ENCODE measurements around the gene TP73. TPM values are rescaled to one million over a fixed set of nuclear protein-coding genes. Genes with fewer than 3 reads are reported as not detected.

Gene TP73
- total RNA-seq, 1 experiment from 2014 or later: 6.9 TPM

DNA sequence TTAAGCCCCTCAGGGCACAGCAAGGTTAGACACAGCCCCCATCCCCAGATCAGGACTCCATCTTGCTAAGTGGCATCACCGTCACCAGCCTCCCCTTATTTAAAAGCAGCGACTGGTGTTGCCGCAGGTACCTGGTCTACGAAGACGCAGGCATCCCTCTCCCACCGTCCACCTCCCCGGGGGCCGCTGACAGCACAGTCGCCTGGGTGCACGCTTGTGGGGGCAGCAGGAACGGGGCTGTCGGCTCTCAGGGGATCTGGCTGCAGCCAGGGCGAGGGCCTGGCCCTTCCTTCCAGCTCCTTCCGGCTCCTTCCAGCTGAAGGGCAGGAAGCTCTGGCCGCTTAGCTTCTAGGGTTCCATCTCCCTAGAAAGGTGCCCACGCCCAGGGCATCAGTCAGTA lies 82.3 kb downstream of the TP73 start:
- DNase-seq: no peak
- H3K4me1 ChIP-seq (replicated peaks; ENCODE audit: insufficient read depth): no peaks in the 10 kb centered on the region
- no peaks in the 10 kb centered on the region for H3K27me3 ChIP-seq (ENCODE audit: insufficient read depth, low read depth)
- intact Hi-C loops (cut with micrococcal nuclease; ENCODE audit: unreplicated experiment): no loop called here
- no TSS peak for BruUV-seq (replicated peaks)
- no peaks in the 10 kb centered on the region for H3K9me2 ChIP-seq (ENCODE audit: insufficient read depth)
- no peaks in the 10 kb centered on the region for H4K20me1 ChIP-seq (ENCODE audit: insufficient read depth)
- H3K9me3 ChIP-seq (ENCODE audit: insufficient read depth, low read depth): no peaks in the 10 kb centered on the region
- CTCF ChIA-PET: no interaction called here
- no peak overlapping the region for H3K4me3 ChIP-seq
- no peak overlapping the region for H3K27ac ChIP-seq
- no peaks in the 10 kb centered on the region for H3K36me3 ChIP-seq (ENCODE audit: low read depth)
- H3F3A ChIP-seq (ENCODE audit: insufficient read depth, low read depth): no peaks in the 10 kb centered on the region
- POLR2A ChIA-PET (ENCODE audit: unreplicated experiment): no interaction called here
- TF ChIP-seq, protein P1, sequence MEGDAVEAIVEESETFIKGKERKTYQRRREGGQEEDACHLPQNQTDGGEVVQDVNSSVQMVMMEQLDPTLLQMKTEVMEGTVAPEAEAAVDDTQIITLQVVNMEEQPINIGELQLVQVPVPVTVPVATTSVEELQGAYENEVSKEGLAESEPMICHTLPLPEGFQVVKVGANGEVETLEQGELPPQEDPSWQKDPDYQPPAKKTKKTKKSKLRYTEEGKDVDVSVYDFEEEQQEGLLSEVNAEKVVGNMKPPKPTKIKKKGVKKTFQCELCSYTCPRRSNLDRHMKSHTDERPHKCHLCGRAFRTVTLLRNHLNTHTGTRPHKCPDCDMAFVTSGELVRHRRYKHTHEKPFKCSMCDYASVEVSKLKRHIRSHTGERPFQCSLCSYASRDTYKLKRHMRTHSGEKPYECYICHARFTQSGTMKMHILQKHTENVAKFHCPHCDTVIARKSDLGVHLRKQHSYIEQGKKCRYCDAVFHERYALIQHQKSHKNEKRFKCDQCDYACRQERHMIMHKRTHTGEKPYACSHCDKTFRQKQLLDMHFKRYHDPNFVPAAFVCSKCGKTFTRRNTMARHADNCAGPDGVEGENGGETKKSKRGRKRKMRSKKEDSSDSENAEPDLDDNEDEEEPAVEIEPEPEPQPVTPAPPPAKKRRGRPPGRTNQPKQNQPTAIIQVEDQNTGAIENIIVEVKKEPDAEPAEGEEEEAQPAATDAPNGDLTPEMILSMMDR (conservative IDR thresholded peaks at IDR 0.05): no peak
- TF ChIP-seq EZH2 (IDR thresholded peaks at IDR 0.05; ENCODE audit: low read depth): no peak
- H3K4me2 ChIP-seq: no peak overlapping the region
- no peaks in the 10 kb centered on the region for H3K79me2 ChIP-seq (ENCODE audit: low read depth)
- no peak overlapping the region for H2AFZ ChIP-seq

DNA sequence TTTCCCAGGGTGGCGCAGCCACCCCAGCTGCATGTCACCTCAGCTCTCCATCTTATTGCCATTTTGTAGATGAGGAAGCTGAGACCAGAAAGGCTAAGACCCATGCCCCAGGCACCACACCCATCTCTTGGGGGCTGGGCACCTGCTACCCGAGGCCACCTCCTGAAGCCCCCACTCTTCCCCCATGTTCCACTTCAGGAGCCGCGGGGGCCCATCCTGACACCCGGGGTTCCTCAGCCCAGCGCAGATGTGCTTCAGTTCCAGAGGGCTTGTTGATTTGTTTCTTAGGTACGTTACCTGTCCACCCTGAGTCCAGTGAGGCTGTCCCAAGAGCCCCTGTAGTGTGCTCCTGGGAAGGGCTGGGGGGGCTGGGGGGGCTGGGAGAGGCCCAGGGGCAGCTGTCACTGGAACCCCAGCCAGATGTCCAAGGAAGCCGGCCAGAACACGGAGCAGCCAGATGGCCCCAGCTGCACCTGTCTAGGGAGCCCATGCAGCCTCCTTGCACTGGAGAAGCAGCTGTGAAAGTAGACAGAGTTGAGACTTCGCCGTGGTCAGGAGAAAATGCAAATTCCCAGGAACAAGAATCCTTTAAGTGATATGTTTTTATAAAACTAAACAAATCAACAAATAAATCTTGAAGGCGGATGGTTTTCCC lies 82.8 kb downstream of the TP73 start:
- TF ChIP-seq, protein P1 (conservative IDR thresholded peaks at IDR 0.05): no peak
- TF ChIP-seq EZH2 (IDR thresholded peaks at IDR 0.05; ENCODE audit: low read depth): no peak
- no peak overlapping the region for H3K4me3 ChIP-seq
- intact Hi-C loops (cut with micrococcal nuclease; ENCODE audit: unreplicated experiment): no loop called here
- H3K4me1 ChIP-seq (replicated peaks; ENCODE audit: insufficient read depth): no peaks in the 10 kb centered on the region
- no peaks in the 10 kb centered on the region for H4K20me1 ChIP-seq (ENCODE audit: insufficient read depth)
- H2AFZ ChIP-seq: no peak overlapping the region
- no peak for DNase-seq
- no peaks in the 10 kb centered on the region for H3K27me3 ChIP-seq (ENCODE audit: insufficient read depth, low read depth)
- H3K36me3 ChIP-seq (ENCODE audit: low read depth): no peaks in the 10 kb centered on the region
- H3K27ac ChIP-seq: no peak overlapping the region
- ChIA-PET CTCF (no interaction called here), POLR2A (ENCODE audit: unreplicated experiment) (no interaction called here)
- H3F3A ChIP-seq (ENCODE audit: insufficient read depth, low read depth): no peaks in the 10 kb centered on the region
- no peaks in the 10 kb centered on the region for H3K9me3 ChIP-seq (ENCODE audit: insufficient read depth, low read depth)
- no TSS peak for BruUV-seq (replicated peaks)
- no peak overlapping the region for H3K4me2 ChIP-seq
- H3K9me2 ChIP-seq (ENCODE audit: insufficient read depth): no peaks in the 10 kb centered on the region
- H3K79me2 ChIP-seq (ENCODE audit: low read depth): no peaks in the 10 kb centered on the region

DNA sequence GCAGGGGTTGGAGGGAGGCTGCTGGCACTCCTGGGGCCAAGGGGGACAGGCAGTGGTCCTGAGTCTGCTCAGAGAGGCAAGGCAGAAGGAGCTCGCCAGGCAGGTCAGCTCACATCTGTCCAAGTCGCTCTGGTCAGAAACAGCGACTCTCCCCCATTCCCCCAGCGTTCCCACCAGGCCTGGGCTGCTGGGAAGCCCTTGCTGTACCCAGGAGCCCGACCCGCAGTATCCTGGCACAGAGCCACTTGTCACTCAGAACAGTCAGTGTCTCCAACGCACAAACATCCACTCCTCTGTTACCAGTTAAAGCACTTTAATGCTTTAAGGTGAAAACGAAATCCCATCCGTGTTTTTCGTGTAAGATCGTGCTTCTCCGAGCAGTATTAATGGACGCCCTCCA lies 83.4 kb downstream of the TP73 start:
- H3K27me3 ChIP-seq (ENCODE audit: insufficient read depth, low read depth): no peaks in the 10 kb centered on the region
- intact Hi-C loops (cut with micrococcal nuclease; ENCODE audit: unreplicated experiment): no loop called here
- H2AFZ ChIP-seq: no peak overlapping the region
- no peaks in the 10 kb centered on the region for H3K79me2 ChIP-seq (ENCODE audit: low read depth)
- H3K36me3 ChIP-seq (ENCODE audit: low read depth): no peaks in the 10 kb centered on the region
- no peaks in the 10 kb centered on the region for H3K9me3 ChIP-seq (ENCODE audit: insufficient read depth, low read depth)
- ChIA-PET CTCF (no interaction called here), POLR2A (ENCODE audit: unreplicated experiment) (no interaction called here)
- no peaks in the 10 kb centered on the region for H3K9me2 ChIP-seq (ENCODE audit: insufficient read depth)
- H3K4me2 ChIP-seq: no peak overlapping the region
- DNase-seq: no peak
- no peak overlapping the region for H3K4me3 ChIP-seq
- H3F3A ChIP-seq (ENCODE audit: insufficient read depth, low read depth): no peaks in the 10 kb centered on the region
- H3K4me1 ChIP-seq (replicated peaks; ENCODE audit: insufficient read depth): no peaks in the 10 kb centered on the region
- TF ChIP-seq, protein P1 (conservative IDR thresholded peaks at IDR 0.05): no peak
- no peak for TF ChIP-seq EZH2 (IDR thresholded peaks at IDR 0.05; ENCODE audit: low read depth)
- H3K27ac ChIP-seq: no peak overlapping the region
- BruUV-seq (replicated peaks): no TSS peak
- H4K20me1 ChIP-seq (ENCODE audit: insufficient read depth): no peaks in the 10 kb centered on the region
